K562 (cell line): ENCODE data around the gene PRDM11. TPM values are rescaled to one million over a fixed set of nuclear protein-coding genes. Genes with fewer than 3 reads are reported as not detected.

Source experiments
- BRF1 ChIP-seq: IDR thresholded peaks from 3 replicates; pipeline ENCODE4 v1.6.1; 2011; ENCODE audit warnings: borderline replicate concordance, mild to moderate bottlenecking; ENCODE audit not compliant: insufficient read length; ENCODE audit errors: extremely low read depth
- CBFA2T2 ChIP-seq: fragments of 450-650 bp; conservative IDR thresholded peaks from 2 replicates; pipeline ENCODE4 v1.6.1; 2017; ENCODE audit warnings: mild to moderate bottlenecking
- CCNT2 ChIP-seq: IDR thresholded peaks from 2 replicates; pipeline ENCODE4 v1.6.1; 2011; ENCODE audit warnings: borderline replicate concordance, low read depth, mild to moderate bottlenecking, moderate library complexity, mixed read lengths, low read length; ENCODE audit not compliant: insufficient read length; ENCODE audit errors: extremely low read depth
- DLX4 ChIP-seq: fragments of 250-450 bp; sonication (Bioruptor Pico); IDR thresholded peaks from 2 replicates; pipeline ENCODE4 v1.6.1; 2021; ENCODE audit warnings: mild to moderate bottlenecking
- ELK1 ChIP-seq: sonication (generic); formaldehyde crosslinking; IDR thresholded peaks from 2 replicates; pipeline ENCODE4 v1.8.1; 2022; ENCODE audit warnings: missing genetic modification reagents
- ETV5 ChIP-seq: sonication (generic); formaldehyde crosslinking; IDR thresholded peaks from 2 replicates; pipeline ENCODE4 v1.4.0; 2020; ENCODE audit warnings: low read depth, mild to moderate bottlenecking, missing genetic modification reagents
- HCFC1 ChIP-seq: IDR thresholded peaks from 2 replicates; pipeline ENCODE4 v1.6.1; 2012; ENCODE audit warnings: low read depth, low read length, improper control_type of control experiment
- KDM4B ChIP-seq, 2 experiments: fragments of 450-650 bp in 1 of 2; sonication (generic) in 1 of 2; IDR thresholded peaks; 2 replicates each; pipeline ENCODE4 v1.6.1; 2016 to 2017; ENCODE audit warnings: borderline replicate concordance in 2 of 2, antibody characterized with exemption in 1 of 2, low read depth in 1 of 2, mild to moderate bottlenecking in 1 of 2
- MCM2 ChIP-seq: fragments of 450-650 bp; IDR thresholded peaks from 2 replicates; pipeline ENCODE4 v1.6.1; 2017; ENCODE audit warnings: low read depth, mild to moderate bottlenecking
- MED1 ChIP-seq: sonication (generic); formaldehyde crosslinking; IDR thresholded peaks from 2 replicates; pipeline ENCODE4 v1.8.1; 2023; ENCODE audit warnings: missing genetic modification reagents, borderline replicate concordance
- NONO ChIP-seq, 2 experiments: fragments of 200-400 bp in 1 of 2; fragments of 450-650 bp in 1 of 2; formaldehyde crosslinking in 1 of 2; IDR thresholded peaks; 2 replicates each; pipeline ENCODE4 v1.6.1; 2017; ENCODE audit warnings: low read depth in 2 of 2, mild to moderate bottlenecking in 2 of 2, moderate library complexity in 2 of 2, low read length in 1 of 2
- NR3C1 ChIP-seq: sonication (generic); formaldehyde crosslinking; IDR thresholded peaks from 2 replicates; pipeline ENCODE4 v1.8.1; 2022; ENCODE audit warnings: missing genetic modification reagents
- PHF20 ChIP-seq: fragments of 450-650 bp; IDR thresholded peaks from 2 replicates; pipeline ENCODE4 v1.6.1; 2018; ENCODE audit not compliant: partially characterized antibody
- SIN3A ChIP-seq, 2 experiments: fragments of 150-350 bp in 1 of 2; IDR thresholded peaks; 2 replicates each; pipeline ENCODE4 v1.6.1; 2011 to 2016; ENCODE audit warnings: borderline replicate concordance in 2 of 2, low read depth in 2 of 2, low read length in 2 of 2, mild to moderate bottlenecking in 2 of 2, moderate library complexity in 2 of 2; ENCODE audit not compliant: control insufficient read depth in 1 of 2
- SMARCA5 ChIP-seq: fragments of 450-650 bp; IDR thresholded peaks from 2 replicates; pipeline ENCODE4 v1.6.1; 2016
- SMARCE1 ChIP-seq: fragments of 450-650 bp; IDR thresholded peaks from 2 replicates; pipeline ENCODE4 v1.7.1; 2016; ENCODE audit warnings: mild to moderate bottlenecking
- SNIP1 ChIP-seq: fragments of 450-650 bp; IDR thresholded peaks from 2 replicates; pipeline ENCODE4 v1.7.1; 2017; ENCODE audit warnings: low read depth, mild to moderate bottlenecking
- STAG1 ChIP-seq: sonication (generic); formaldehyde crosslinking; IDR thresholded peaks from 2 replicates; pipeline ENCODE4 v1.5.0; 2020; ENCODE audit warnings: missing genetic modification reagents, borderline replicate concordance
- ZKSCAN3 ChIP-seq: fragments of 250-450 bp; sonication (Bioruptor Pico); IDR thresholded peaks from 2 replicates; pipeline ENCODE4 v1.4.0; 2020
- ZNF134 ChIP-seq: fragments of 250-450 bp; sonication (Bioruptor Pico); conservative IDR thresholded peaks from 2 replicates; pipeline ENCODE4 v1.4.0; 2020
- ZNF197 ChIP-seq: fragments of 200-800 bp; sonication (Bioruptor generic); IDR thresholded peaks from 2 replicates; pipeline ENCODE4 v1.6.1; 2016; ENCODE audit warnings: low read depth, missing genetic modification characterization, missing compliant biosample characterization
- ZNF316 ChIP-seq: fragments of 450-650 bp; IDR thresholded peaks from 2 replicates; pipeline ENCODE4 v1.6.1; 2016
- ZNF668 ChIP-seq: fragments of 250-450 bp; sonication (Bioruptor Pico); IDR thresholded peaks from 2 replicates; pipeline ENCODE4 v1.8.0; 2022; ENCODE audit warnings: mild to moderate bottlenecking, inconsistent platforms
- ZNF766 ChIP-seq: fragments of 200-800 bp; sonication (Bioruptor generic); conservative IDR thresholded peaks from 2 replicates; pipeline ENCODE4 v1.6.1; 2016; ENCODE audit warnings: missing genetic modification characterization, missing compliant biosample characterization
- polyA plus RNA-seq, 8 experiments: library from polyadenylated mRNA; depleted of rRNA in 4 of 8; stranded (reverse) in 5 of 8; unstranded in 3 of 8; fragments of >200 nt; fragmentation: Nextera tagmentation in 2 of 8; fragmentation: Illumina TruSeq in 1 of 8; extraction: Ambion mirVana in 2 of 8; extraction: Trizol in 1 of 8; gene quantifications; 2 replicates each; pipeline versions ENCODE4 v1.2.1 to v1.2.3, GENCODE V29; 2011 to 2014; ENCODE audit warnings: inconsistent platforms in 1 of 8, missing spikeins in 1 of 8
- total RNA-seq, 7 experiments: library from RNA; depleted of rRNA in 6 of 7; stranded (reverse); fragments of >200 nt in 6 of 7; fragmentation: Illumina TruSeq in 2 of 7; extraction: Trizol in 2 of 7; gene quantifications; 2 replicates each; pipeline versions ENCODE4 v1.2.1 to v1.2.3, GENCODE V29; 2011 to 2021; ENCODE audit warnings: low replicate concordance in 1 of 7
- TF ChIP-seq, protein P1 (sequence below), 2 experiments: fragments of 450-650 bp; IDR thresholded peaks; 2 replicates each; pipeline ENCODE4 v1.6.1; 2018; ENCODE audit warnings: mild to moderate bottlenecking in 2 of 2, low read depth in 1 of 2; ENCODE audit not compliant: partially characterized antibody in 2 of 2

PRDM11 gene
- total and polyA plus RNA-seq, 9 of the 15 experiments (the other 6 are each of a cell fraction or from before 2014, with no cell fraction given), result 0.01 to 1.1 (median 0.29) TPM

GRCh38 chr11:45097721-45098493 lies 48.5 kb upstream of the PRDM11 start (continued):
- TF ChIP-seq ELK1 (CRISPR knock-in tag), result no peak
- TF ChIP-seq SMARCE1, result no peak
- TF ChIP-seq STAG1 (CRISPR knock-in tag), result no peak
- TF ChIP-seq MED1, result no peak
- TF ChIP-seq ZNF316, result no peak
- TF ChIP-seq DLX4 (CRISPR knock-in tag), result no peak
- TF ChIP-seq HCFC1, result no peak
- no peak for TF ChIP-seq ETV5
- TF ChIP-seq KDM4B (IDR thresholded peaks at IDR 0.05; ENCODE audit: borderline replicate concordance in 2 of 2, low read depth in 1 of 2), result no peak
- TF ChIP-seq ZKSCAN3 (CRISPR knock-in tag), result no peak
- TF ChIP-seq ZNF134 (CRISPR knock-in tag), result no peak
- TF ChIP-seq ZNF766 (CRISPR knock-in tag), result peak; percentile 74
- no peak for TF ChIP-seq BRF1
- TF ChIP-seq ZNF197 (CRISPR knock-in tag), result no peak
- TF ChIP-seq CBFA2T2, result peak; percentile 80
- no peak for TF ChIP-seq NONO (IDR thresholded peaks at IDR 0.05; ENCODE audit: low read depth in 2 of 2, low read length in 1 of 2)
- no peak for TF ChIP-seq ZNF668
- no peak for TF ChIP-seq SNIP1
- no peak for TF ChIP-seq SIN3A (IDR thresholded peaks at IDR 0.05; ENCODE audit: borderline replicate concordance in 2 of 2, control insufficient read depth in 1 of 2, low read depth in 2 of 2, low read length in 2 of 2)
- TF ChIP-seq CCNT2, result no peak
- TF ChIP-seq MCM2, result no peak
- no peak for TF ChIP-seq PHF20
- peak; percentile 72 for TF ChIP-seq NR3C1
- TF ChIP-seq, protein P1, sequence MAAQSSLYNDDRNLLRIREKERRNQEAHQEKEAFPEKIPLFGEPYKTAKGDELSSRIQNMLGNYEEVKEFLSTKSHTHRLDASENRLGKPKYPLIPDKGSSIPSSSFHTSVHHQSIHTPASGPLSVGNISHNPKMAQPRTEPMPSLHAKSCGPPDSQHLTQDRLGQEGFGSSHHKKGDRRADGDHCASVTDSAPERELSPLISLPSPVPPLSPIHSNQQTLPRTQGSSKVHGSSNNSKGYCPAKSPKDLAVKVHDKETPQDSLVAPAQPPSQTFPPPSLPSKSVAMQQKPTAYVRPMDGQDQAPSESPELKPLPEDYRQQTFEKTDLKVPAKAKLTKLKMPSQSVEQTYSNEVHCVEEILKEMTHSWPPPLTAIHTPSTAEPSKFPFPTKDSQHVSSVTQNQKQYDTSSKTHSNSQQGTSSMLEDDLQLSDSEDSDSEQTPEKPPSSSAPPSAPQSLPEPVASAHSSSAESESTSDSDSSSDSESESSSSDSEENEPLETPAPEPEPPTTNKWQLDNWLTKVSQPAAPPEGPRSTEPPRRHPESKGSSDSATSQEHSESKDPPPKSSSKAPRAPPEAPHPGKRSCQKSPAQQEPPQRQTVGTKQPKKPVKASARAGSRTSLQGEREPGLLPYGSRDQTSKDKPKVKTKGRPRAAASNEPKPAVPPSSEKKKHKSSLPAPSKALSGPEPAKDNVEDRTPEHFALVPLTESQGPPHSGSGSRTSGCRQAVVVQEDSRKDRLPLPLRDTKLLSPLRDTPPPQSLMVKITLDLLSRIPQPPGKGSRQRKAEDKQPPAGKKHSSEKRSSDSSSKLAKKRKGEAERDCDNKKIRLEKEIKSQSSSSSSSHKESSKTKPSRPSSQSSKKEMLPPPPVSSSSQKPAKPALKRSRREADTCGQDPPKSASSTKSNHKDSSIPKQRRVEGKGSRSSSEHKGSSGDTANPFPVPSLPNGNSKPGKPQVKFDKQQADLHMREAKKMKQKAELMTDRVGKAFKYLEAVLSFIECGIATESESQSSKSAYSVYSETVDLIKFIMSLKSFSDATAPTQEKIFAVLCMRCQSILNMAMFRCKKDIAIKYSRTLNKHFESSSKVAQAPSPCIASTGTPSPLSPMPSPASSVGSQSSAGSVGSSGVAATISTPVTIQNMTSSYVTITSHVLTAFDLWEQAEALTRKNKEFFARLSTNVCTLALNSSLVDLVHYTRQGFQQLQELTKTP (IDR thresholded peaks at IDR 0.05; ENCODE audit: low read depth in 1 of 2, partially characterized antibody in 2 of 2), result peak in 1 of 2 experiments; percentile 93
- TF ChIP-seq SMARCA5, result no peak
